T-helper 22 cell (primary cell): ENCODE measurements around the gene GIGYF1.

Experiments used
- DNase-seq: peaks from one replicate; pipeline ENCODE4 v3.0.0-alpha.2; 2020; ENCODE audit warnings: low read depth

GIGYF1 gene

DNA sequence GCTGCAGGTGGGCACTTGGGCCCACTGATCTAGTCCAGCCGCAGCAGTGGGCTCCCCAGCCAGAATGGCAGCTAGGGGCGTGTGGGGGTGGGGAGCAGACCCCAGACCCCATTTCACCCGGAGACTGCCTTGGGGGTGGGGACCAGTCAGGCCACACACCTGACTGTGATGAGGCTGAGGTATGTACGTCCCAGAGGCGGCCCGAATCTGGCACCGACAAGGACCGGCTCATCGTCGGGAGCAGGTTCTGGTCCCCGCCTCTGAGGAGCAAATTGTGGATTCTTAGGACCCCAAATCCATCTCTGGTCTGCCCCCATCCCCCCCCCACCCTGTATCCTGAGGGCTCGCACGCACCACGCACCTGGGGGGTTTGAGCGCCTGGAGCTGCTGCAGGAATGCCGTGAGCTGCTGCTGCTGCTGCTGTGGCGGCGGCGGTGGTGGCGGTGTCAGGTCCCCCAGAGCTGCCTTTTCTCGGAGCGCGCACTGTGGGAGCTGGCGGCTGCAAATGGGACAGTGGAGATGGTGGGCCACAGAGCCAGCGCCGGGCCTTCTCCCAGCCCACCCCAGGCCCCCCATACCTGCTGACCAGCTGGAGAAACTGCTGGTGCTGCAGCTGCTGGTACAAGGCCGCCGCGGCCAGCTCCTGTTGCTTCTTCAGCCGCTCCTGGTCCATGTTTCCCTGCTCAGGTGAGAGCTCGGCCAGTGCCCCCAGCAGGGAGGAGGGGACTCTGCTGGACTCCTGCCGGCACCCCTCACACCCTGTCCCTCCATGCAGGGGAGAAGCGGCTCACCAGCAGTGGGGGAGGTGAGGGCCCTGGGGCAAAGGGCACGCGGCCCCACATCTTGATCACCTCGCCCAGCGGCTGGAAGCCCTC is 10.2 kb downstream of the GIGYF1 start:
- no peak for DNase-seq

DNA sequence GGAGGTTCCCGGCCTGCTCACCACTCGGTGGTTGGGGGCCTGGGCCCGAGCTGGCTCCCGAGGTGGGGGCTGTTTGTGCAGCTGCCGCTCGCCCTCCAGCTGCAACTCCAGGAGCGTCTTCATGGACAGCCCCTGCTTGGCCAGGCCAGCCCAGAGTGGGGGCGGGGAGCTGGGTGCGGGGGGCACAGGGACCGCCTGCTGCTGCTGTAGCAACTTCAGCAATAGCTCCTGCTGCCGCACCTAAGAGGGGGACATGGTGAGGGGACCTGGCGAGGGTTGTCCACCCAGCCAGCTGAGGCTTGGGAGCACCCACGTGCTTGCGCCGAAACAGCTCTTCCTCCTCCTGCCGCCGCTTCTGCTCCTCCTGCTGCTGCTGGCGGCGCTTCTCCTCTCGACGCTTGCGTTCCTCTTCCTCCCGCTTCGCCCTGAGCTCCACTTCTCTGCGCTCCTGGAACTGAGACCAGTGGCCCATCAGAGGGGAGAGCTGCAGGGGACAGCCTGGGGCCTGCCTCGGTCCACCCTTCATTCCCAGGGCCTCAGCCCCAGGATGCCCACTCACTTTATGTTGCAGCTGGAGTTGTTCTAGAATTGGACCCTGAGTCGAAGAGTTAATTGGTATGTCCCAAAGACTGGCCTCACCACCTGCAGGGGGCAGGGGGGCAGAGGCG is 10.9 kb downstream of the GIGYF1 start:
- no peak for DNase-seq

DNA sequence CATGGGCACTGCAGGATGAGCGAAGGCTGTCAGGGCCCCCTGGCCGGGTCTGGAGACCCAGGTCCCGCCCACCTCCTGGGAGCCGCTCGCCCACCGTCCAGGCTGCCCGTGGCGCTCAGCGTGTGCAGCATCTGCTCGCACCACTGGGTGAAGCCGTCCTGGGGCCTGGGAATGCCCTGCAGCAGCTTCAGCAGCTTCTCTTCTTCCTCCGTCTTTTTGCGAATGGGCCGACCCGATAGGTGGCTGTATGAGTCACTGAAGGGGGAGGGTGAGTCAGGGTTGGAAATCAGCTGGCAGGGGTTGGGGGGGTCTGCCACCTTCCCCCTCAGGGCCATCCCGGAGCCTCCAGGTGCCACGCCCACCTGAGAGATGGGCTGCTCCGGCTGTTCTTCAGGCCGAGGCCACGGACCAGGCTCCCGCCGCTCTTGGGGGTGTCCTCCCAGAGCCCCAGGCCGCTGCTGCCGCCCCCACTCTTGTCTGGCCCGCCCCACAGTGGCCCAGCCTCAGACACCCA is 11.8 kb downstream of the GIGYF1 start:
- DNase-seq, result no peak

DNA sequence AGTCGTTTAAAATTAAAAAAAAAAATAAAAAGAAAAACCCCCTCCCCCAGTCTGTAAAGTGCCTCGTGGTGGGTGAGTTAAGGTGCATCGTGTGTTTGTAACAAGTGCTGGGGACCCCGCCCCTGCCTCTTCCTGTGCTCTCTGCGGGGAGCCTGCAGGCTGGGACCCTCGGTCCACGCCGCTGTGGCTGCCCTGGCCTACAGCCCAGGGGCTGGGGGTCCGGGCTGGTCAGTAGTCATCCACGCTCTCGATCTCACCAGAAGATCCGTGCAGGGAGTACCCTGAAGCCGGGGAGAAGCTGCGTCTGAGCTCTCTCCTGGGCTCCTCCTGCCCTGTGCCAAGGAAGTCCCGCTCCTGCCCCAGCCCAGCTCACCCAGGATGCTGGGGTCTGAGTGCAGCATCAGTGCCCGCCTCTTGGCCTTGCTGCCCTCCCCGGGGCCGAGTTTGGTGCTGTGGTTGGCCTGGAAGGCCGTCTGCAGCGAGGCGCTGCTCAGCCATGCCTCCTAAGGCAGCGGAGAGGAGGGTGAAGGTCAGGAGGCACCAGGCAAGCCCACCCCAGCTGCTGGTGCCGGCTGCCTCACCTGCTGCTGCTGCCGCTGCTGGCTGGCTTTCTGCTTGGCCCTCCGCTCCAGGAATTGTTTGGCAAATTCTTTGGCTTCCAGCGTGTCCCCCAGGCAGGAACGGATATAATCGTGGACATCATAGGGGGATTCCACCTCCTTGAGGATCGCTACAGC is 12.4 kb downstream of the GIGYF1 start:
- no peak for DNase-seq

DNA sequence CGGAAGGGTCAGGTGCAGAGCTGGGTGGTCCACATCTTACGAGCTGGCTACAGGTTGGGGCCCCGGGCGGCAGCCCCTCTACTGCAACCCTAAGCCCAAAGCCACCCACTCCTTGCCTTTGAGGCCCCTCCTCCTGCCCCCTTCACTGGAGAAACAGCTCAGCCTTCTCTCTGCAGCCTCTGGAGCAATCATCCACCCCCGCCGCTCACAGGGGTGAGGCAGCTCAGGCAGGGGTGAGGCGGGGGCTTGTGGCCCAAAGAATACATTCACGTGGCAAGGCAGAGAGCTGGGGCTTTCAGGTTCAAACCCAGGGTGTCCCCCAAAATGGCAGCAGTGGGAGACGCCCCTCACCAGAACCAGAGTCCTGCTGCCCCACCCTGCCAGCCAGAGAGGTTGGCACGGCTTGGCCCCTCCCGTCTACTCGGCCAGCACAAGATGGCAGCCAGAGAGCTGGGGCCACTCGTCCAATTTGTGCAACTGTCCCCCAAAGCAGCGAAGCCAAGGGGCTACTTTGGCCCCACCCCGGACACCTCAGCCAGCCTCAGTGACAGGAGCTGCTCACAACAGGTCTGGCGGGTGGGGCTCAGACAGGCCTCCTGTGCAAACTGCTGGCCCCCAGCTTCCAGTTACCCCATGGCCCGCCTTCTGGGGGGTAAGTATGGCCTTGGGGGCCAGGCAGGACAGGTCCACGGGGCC is 13.3 kb downstream of the GIGYF1 start:
- no peak for DNase-seq

DNA sequence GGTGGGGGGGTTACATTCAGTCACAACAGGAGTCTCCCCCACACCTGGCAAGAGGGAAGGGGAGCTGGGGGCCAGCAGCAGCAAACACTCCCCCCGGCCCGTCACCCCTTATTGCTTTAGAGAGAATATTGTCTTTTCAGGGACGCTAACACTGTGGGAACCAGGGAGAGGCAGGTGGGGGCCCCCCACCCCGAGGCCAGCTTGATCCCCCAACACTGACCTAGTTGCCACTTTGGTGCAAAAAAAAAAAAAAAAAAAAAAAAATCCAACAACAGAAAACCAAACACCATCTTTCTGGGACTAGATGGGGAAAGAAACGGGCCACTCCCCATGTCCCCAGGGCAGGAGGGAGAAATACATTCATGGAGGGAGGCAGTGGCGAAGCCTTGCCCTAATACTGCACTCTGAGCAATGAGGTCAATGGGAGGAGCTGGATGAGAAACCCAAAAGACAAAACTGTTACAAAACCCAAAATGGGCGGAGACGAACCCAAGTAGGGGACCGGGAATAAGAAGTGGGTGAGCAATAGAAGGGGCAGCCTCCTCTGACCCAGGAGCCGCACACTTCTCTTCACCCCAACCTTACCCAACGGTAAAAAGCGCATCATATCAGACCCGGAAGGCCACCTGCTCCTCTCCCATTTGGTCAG is 14.0 kb downstream of the GIGYF1 start:
- DNase-seq, result no peak

DNA sequence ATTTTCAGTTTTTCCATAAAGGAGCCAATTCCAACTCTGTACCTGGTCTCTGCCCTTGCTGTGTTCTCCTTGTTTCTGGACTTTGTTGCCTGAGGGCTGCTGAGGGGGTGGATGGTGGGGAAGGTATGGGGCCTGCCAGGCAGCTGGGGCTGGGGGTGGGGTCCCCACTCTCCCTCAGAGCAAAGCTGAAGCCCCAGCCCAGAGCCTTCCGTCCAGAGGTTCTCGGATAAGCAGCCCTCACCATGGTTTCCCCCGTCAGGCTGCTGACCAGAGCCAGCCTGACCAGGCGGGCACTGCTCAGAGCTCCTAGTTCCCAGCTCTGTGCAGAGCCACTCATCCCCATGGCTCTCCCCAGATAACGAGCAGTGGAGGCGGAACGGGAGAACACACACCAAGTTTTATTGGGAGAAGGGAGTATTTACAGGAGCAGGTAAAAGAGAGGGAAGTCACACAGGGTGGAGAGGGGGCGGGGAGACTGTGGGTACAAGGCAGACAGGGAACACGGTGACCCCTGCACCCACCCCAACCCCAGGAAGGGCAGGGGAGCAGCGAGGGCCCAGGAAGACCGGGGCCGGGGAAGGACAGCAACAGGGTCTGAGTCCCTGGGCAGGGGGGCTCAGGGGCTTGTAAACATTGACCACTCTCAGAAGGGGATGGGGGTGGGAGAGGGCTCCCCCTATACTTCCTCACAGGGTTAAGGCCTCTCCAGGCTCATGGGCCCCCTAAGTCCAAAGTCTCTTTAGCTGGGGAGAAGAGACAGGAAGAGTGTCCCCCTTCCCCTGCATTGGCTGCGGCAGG is 14.7 kb downstream of the GIGYF1 start:
- no peak for DNase-seq

DNA sequence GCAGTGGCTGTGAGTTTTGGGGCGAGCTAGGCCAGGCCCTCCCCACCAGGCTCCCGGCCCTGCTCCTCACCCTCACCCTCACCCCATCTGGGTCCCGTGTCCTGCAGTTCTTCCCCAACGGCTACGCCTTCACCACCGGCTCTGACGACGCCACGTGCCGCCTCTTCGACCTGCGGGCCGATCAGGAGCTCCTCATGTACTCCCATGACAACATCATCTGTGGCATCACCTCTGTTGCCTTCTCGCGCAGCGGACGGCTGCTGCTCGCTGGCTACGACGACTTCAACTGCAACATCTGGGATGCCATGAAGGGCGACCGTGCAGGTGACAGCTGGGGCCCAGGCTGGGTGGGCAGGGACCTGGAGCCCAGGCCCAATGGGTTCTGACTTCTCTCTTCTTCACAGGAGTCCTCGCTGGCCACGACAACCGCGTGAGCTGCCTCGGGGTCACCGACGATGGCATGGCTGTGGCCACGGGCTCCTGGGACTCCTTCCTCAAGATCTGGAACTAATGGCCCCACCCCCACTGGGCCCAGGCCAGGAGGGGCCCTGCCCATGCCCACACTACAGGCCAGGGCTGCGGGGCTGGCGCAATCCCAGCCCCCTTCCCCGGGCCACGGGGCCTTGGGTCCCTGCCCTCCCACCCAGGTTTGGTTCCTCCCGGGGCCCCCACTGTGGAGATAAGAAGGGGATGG is 15.6 kb downstream of the GIGYF1 start:
- no peak for DNase-seq

DNA sequence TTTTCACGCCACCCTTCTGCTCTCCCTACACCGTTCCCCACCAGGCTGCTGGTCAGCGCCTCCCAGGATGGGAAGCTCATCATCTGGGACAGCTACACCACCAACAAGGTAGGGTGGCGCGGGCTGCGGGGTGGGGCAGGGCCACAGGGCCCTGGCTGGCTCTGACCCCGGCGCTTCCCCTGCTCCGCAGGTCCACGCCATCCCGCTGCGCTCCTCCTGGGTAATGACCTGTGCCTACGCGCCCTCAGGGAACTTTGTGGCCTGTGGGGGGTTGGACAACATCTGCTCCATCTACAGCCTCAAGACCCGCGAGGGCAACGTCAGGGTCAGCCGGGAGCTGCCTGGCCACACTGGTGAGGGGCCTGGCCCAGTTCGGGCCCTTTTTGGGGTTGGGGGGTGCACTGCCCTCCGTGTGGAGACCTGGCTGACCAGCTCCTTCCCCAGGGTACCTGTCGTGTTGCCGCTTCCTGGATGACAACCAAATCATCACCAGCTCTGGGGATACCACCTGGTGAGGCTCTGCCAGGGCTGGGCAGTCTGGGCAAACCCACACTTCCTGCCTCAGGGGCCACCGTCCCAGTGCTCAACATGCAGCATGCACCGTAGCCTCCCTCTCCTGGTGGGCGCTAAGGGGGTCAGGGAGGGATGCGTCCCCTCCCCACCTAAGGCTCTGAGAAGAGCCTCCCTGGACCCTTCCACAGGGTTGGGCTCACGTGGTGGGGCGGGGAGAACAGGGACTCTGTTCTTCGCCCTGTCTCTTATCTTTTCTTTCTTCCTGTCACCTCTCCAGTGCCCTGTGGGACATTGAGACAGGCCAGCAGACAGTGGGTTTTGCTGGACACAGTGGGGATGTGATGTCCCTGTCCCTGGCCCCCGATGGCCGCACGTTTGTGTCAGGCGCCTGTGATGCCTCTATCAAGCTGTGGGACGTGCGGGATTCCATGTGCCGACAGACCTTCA is 16.5 kb downstream of the GIGYF1 start:
- no peak for DNase-seq

DNA sequence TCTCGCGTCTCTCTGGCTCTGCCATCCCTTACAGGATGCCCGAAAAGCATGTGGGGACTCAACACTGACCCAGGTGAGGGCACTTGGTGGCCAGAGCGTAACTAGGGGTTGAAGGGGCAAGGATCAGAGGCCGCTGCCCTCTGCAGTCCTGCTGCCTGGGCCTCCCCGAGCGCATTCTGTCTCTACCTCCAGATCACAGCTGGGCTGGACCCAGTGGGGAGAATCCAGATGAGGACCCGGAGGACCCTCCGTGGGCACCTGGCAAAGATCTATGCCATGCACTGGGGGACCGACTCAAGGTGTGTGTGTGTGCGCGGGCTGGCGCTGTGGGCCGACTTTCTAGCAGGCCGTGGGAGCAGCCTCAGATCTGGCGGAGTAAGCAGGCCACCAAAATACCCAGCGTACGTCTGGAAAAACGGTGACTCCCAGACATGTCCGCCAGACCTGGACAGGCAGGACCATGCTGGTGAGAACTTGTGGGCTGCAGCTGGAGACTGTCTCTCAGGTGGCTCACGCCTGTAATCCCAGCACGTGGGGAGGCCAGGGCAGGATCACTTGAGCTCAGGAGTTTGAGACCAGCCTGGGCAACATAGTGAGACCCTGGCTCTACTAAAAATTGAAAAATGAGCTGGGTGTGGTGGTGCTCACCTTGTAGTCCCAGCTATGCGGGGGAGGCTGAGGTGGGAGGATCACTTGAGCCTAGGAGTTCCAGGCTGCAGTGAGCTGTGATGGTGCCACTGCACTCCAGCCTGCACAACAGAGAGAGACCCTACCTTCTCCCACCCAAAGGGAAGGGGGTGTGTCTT is 17.3 kb downstream of the GIGYF1 start:
- no peak for DNase-seq

DNA sequence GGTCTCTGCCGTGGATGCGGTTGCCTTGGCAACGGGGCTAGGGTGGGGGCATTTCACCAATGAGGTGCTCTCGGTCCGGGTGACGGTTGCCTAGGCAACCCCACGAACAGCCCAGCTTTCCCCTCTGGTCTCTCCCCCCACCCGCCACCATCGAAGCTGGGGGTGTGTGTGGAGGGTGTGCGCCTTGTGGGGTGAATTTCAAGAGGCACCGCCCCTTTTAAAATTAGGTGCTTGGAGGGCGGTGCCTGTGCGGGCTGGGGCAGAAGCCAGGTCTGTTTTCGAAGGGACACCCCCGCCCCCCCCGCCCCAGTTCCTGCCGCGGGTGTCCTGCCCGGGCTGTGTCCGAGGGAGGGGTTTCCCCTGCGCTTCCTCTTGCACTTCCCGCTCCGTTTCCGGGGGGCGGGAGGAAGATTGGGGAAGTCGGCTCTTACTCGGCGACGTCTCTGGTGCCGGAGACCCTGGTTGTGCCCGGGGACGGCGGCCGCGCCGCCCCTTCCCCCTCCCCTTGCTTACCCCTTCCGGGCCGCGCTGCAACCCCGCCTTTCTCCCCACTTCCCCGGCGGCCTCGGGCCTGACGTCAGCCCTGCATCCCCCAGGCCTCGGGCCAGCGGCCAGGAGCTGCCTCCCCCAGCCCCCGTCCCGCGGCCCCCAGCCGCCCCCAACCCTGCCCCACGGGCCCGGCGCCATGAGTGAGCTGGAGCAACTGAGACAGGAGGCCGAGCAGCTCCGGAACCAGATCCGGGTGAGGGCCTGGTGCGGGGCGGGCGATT is 18.3 kb downstream of the GIGYF1 start:
- peak; percentile 97 for DNase-seq

DNA sequence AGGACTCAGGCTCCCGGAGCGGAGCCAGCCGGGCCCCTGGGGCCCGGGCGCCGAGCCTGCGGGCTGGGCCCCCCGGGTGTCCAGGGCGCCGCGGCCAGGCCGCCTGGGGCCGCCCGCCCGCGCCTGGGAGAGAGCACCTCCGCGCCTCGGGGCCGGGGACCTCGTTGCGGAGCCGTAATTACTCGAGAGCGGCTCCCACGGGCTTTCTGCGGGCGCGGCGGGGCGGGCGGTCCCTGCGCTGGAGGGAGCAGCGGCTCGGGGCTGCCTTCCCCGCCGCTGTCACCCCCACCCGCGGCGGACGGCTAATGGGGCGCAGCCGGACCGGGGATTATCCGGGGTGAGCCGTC is 19.0 kb downstream of the GIGYF1 start:
- DNase-seq, result no peak

DNA sequence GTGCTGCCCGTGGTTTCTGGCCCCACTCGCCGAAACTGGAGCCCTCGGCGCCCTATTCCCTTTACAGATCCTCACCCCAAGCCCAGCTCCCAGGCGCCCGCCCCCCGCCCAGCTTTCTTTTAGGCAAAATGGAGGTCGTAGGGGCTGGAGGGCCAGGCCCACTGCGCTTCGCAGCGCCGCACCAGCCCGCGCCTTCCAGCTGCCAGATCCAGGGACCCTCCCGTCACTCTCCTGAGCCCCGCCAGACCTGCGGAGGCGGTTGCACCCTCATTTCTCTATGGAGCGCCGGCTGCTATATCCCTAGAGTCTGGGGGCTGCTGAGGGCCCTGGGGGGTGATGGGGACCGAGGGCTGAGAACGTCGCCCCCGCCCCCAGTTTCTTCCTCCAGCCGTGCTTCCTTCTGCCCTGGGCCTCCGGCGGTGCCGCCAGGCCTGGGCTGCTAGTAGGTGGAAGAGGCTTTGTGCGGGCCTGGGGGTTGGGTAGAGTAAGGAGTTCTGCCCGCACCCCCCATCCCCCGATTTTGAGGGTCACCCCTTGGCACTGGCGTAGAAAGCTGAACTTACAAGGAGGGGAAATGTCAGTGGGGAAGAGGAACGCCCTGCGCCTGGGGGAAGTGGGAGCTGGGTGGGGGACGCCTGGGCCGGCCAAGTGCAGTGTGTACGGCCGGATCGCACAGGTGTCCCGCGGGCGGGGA is 19.5 kb downstream of the GIGYF1 start:
- DNase-seq, result no peak

DNA sequence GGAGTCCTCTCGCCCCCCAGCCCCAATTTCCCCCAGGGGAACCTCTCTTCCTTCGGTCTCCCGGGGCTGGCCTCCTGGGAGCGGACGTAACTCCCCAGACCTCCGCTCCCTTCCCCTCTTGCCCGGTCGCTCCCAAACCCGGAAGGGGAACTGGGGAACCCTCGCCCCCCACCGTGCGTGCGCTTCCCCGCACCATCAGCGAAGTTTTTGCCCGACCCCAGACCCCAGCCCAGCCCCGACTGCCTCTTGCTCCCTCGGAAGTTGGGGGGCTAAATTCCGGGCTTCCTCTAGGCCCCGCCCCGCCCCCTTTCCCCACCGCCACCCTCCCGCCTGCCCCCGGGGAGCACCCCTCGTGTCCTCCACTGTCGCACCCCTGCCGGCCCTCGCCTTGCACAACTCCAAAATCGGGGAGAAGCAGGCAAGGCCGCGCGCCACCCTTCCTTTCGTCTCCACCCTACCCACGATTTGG is 20.1 kb downstream of the GIGYF1 start:
- peak; percentile 32 for DNase-seq

DNA sequence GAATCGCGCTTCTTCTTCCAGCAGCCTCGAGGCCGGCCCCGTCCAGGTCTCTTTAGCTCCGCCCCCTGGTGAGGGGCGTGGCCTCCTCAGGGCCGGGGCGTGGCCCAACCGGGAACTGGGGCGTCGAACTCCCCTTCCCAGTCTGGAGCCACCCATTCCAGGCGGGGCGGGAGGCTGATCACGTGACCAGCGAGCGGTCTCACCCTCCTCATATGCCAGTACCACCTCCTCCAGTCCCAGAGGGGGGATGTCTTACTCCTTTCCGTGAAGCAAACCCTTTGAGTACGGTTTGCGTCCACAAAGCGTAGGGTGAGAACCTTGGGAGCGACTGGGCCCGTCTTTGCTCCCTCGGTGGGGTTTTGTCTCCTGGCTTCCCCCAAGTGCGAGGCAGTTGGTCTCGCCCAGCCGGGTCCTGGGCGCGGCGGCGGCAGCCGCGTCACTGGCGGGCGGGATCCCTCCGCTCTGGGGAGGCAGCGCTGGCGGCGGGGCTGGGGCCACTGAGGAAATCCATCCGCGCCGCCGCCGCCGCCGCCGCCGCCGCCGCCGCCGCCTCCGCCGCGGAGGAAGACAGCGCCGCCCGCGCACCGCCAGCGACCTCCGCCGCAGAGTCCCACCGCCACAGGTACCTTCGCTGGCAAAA is 20.6 kb downstream of the GIGYF1 start, which contains the start of gene GNB2:
TSS of gene GNB2 (plus strand) at position 439 of the 640 bp plus-strand sequence. CDS start 2,526 bp downstream, outside the sequence.
- DNase-seq, result peak; percentile 96
